Mesenchymal stem cell (in vitro differentiated cells and primary cell): ENCODE data around the gene MAPK1.
"Not testable (repeated sequence)": the region's sequence is repeated elsewhere in the genome, so short reads cannot be mapped to it uniquely, and the experiment has no call there.

Experiments used
- DNase-seq: peaks from one replicate; pipeline ENCODE4 v3.0.0-alpha.2; 2013
- H2AFZ ChIP-seq: one replicate; pipeline ENCODE4 v1.6.1; 2013; ENCODE audit warnings: low read depth, mild to moderate bottlenecking, control low read depth, inconsistent platforms, low read length, moderate library complexity
- H2AK5ac ChIP-seq: 2 replicates; pipeline ENCODE4 v1.6.1; 2013; ENCODE audit warnings: low read length, moderate library complexity, mild to moderate bottlenecking, inconsistent platforms; ENCODE audit not compliant: severe bottlenecking
- H2BK120ac ChIP-seq: one replicate; pipeline ENCODE4 v1.6.1; 2013; ENCODE audit warnings: low read depth, mild to moderate bottlenecking, inconsistent platforms, low read length, moderate library complexity
- H2BK12ac ChIP-seq, 2 experiments: one replicate each; pipeline ENCODE4 v1.6.1; 2013; ENCODE audit warnings: inconsistent platforms in 2 of 2, low read length in 2 of 2, mild to moderate bottlenecking in 2 of 2, moderate library complexity in 2 of 2, control low read depth in 1 of 2
- H2BK15ac ChIP-seq: one replicate; pipeline ENCODE4 v1.6.1; 2013; ENCODE audit warnings: mild to moderate bottlenecking, low read depth, inconsistent platforms; ENCODE audit not compliant: poor library complexity, severe bottlenecking
- H2BK5ac ChIP-seq: 2 replicates; pipeline ENCODE4 v1.6.1; 2013; ENCODE audit warnings: low read depth, mild to moderate bottlenecking, low read length, control low read depth, inconsistent platforms; ENCODE audit not compliant: poor library complexity, severe bottlenecking
- H3K14ac ChIP-seq, 2 experiments: one replicate each; pipeline ENCODE4 v1.6.1; 2013; ENCODE audit warnings: inconsistent platforms in 2 of 2, low read length in 2 of 2, control low read depth in 1 of 2, mild to moderate bottlenecking in 1 of 2, moderate library complexity in 1 of 2
- H3K18ac ChIP-seq, 2 experiments: one replicate each; pipeline ENCODE4 v1.6.1; 2013; ENCODE audit warnings: inconsistent platforms in 2 of 2, low read length in 2 of 2, control low read depth in 1 of 2, low read depth in 1 of 2, mild to moderate bottlenecking in 1 of 2
- H3K23ac ChIP-seq, 2 experiments: one replicate each; pipeline ENCODE4 v1.6.1; 2013; ENCODE audit warnings: inconsistent platforms in 2 of 2, low read length in 2 of 2, mild to moderate bottlenecking in 2 of 2, moderate library complexity in 2 of 2, control low read depth in 1 of 2
- H3K27ac ChIP-seq: 2 replicates; pipeline ENCODE4 v1.5.1; 2013; ENCODE audit warnings: mild to moderate bottlenecking, moderate library complexity, low read length, control low read depth, inconsistent platforms; ENCODE audit not compliant: poor library complexity, severe bottlenecking
- H3K27me3 ChIP-seq, 2 experiments: 2 replicates each; pipeline versions ENCODE4 v1.6.1 to v1.7.0; 2013; ENCODE audit warnings: low read length in 2 of 2, mild to moderate bottlenecking in 2 of 2, moderate library complexity in 2 of 2, control low read depth in 1 of 2, inconsistent platforms in 1 of 2; ENCODE audit not compliant: control insufficient read depth in 1 of 2, insufficient read depth in 1 of 2
- H3K36me3 ChIP-seq, 2 experiments: 2 replicates each; pipeline versions ENCODE4 v1.6.1 to v1.7.0; 2013; ENCODE audit warnings: low read length in 2 of 2, control low read depth in 1 of 2, inconsistent platforms in 1 of 2, low read depth in 1 of 2, mild to moderate bottlenecking in 1 of 2; ENCODE audit not compliant: insufficient read depth in 2 of 2, control insufficient read depth in 1 of 2
- H3K4ac ChIP-seq, 2 experiments: one replicate each; pipeline ENCODE4 v1.6.1; 2013; ENCODE audit warnings: inconsistent platforms in 2 of 2, low read length in 2 of 2, mild to moderate bottlenecking in 2 of 2, moderate library complexity in 2 of 2, control low read depth in 1 of 2, low read depth in 1 of 2
- H3K4me1 ChIP-seq: 2 replicates; pipeline ENCODE4 v1.6.1; 2013; ENCODE audit warnings: low read depth, low read length, control low read depth; ENCODE audit not compliant: control insufficient read depth, insufficient read depth
- H3K4me2 ChIP-seq: 2 replicates; pipeline ENCODE4 v1.6.1; 2013; ENCODE audit warnings: low read length, mild to moderate bottlenecking, inconsistent platforms; ENCODE audit not compliant: poor library complexity, severe bottlenecking
- H3K4me3 ChIP-seq, 2 experiments: 2 replicates each; pipeline versions ENCODE4 v1.5.1 to v1.7.0; 2013; ENCODE audit warnings: low read length in 2 of 2, mild to moderate bottlenecking in 2 of 2, control low read depth in 1 of 2, low read depth in 1 of 2; ENCODE audit not compliant: insufficient read depth in 1 of 2
- H3K79me1 ChIP-seq: replicated peaks from 2 replicates; pipeline ENCODE4 v1.6.1; 2013; ENCODE audit warnings: mild to moderate bottlenecking, control low read depth, low read length, inconsistent platforms; ENCODE audit not compliant: poor library complexity, severe bottlenecking
- H3K9ac ChIP-seq: 2 replicates; pipeline ENCODE4 v1.7.0; 2013; ENCODE audit warnings: mild to moderate bottlenecking, low read length, moderate library complexity
- H3K9me3 ChIP-seq: 2 replicates; pipeline ENCODE4 v1.7.0; 2013; ENCODE audit warnings: mild to moderate bottlenecking, low read length; ENCODE audit not compliant: control insufficient read depth
- H4K8ac ChIP-seq: one replicate; pipeline ENCODE4 v1.6.1; 2013; ENCODE audit warnings: inconsistent platforms, mild to moderate bottlenecking, low read length, moderate library complexity
- H4K91ac ChIP-seq: one replicate; pipeline ENCODE4 v1.6.1; 2013; ENCODE audit warnings: mild to moderate bottlenecking, low read length, inconsistent platforms
- WGBS: methylation state at CpG from one replicate; pipeline ENCODE4 v1.1.7; 2013; ENCODE audit warnings: mixed read lengths; 5-methylcytosine and 5-hydroxymethylcytosine counted together

Gene MAPK1

GRCh38 chr22:21725956-21726649 lies 141.3 kb downstream of the MAPK1 start:
- H2AFZ ChIP-seq = no peak overlapping the region
- H3K14ac ChIP-seq = no peak overlapping the region
- H3K4ac ChIP-seq = no peak overlapping the region
- no peak overlapping the region for H4K8ac ChIP-seq
- peaks cover 21 to 27% of the 10 kb centered on the region in 2 experiments for H3K27me3 ChIP-seq
- no peak overlapping the region for H2BK15ac ChIP-seq
- H3K4me2 ChIP-seq = no peak overlapping the region
- no peak overlapping the region for H3K9ac ChIP-seq
- H3K9me3 ChIP-seq = no peaks in the 10 kb centered on the region
- no peak overlapping the region for H3K27ac ChIP-seq
- H3K36me3 ChIP-seq = no peaks in the 10 kb centered on the region
- no peak overlapping the region for H2AK5ac ChIP-seq
- H2BK5ac ChIP-seq = no peak overlapping the region
- H3K23ac ChIP-seq = no peak overlapping the region
- H4K91ac ChIP-seq = no peak overlapping the region
- no peak overlapping the region for H3K18ac ChIP-seq
- 87% methylated on average over 19 of the region's 19 CpGs for WGBS
- DNase-seq = no peak
- H3K4me3 ChIP-seq = no peak overlapping the region
- no peaks in the 10 kb centered on the region for H3K79me1 ChIP-seq
- H3K4me1 ChIP-seq = peaks cover 7% of the 10 kb centered on the region
- H2BK12ac ChIP-seq = no peak overlapping the region
- H2BK120ac ChIP-seq = no peak overlapping the region

GRCh38 chr22:21724496-21724895 lies 142.9 kb downstream of the MAPK1 start:
- not testable (repeated sequence) for H2BK120ac ChIP-seq, DNase-seq, H3K9ac ChIP-seq

DNA sequence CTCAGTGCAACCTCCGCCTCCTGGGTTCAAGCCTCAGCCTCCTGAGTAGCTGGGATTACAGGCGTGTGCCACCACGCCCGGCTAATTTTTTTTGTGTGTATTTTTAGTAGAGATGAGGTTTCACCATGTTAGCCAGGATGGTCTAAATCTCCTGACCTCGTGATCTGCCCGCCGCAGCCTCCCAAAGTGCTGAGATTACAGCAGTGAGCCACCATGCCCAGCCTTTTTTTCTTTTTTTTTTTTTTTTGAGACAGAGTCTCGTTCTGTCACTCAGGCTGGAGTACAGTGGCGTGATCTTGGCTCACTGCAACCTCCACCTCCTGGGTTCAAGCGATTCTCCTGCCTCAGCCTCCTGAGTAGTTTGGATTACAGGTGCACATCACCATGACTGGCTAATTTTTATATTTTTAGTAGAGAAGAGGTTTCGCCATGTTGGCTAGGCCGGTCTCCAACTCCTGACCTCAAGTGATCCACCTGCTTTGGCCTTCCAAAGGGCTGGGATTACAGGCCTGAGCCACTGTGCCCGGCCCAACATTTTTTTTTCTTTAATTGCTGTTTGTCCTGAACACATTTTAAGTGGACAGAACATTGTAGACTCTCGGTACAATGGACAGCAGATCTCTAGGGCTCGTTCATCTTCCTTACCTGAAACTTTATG lies 146.1 kb downstream of the MAPK1 start:
- not testable (repeated sequence) for H2AK5ac ChIP-seq, H3K4ac ChIP-seq, H3K27me3 ChIP-seq, H3K4me2 ChIP-seq, H2BK15ac ChIP-seq, H3K23ac ChIP-seq, H4K8ac ChIP-seq, H4K91ac ChIP-seq, H2BK120ac ChIP-seq, H3K4me3 ChIP-seq, H3K79me1 ChIP-seq, H3K27ac ChIP-seq, H2BK12ac ChIP-seq, H3K18ac ChIP-seq, H3K9ac ChIP-seq, H3K9me3 ChIP-seq, DNase-seq, H3K14ac ChIP-seq, H3K4me1 ChIP-seq, H2AFZ ChIP-seq, H3K36me3 ChIP-seq, H2BK5ac ChIP-seq
- WGBS = 95% methylated on average over 11 of the region's 15 CpGs

More at GRCh38 chr22:21724496-21724895, 142.9 kb downstream of the MAPK1 start:
- not testable (repeated sequence) for H4K91ac ChIP-seq, H3K79me1 ChIP-seq, H4K8ac ChIP-seq, H2AK5ac ChIP-seq, H2BK15ac ChIP-seq, H2BK5ac ChIP-seq, H3K36me3 ChIP-seq, H3K4ac ChIP-seq, H2BK12ac ChIP-seq, H3K27ac ChIP-seq, H3K4me1 ChIP-seq, H3K4me3 ChIP-seq, H3K9me3 ChIP-seq, H3K14ac ChIP-seq, H3K4me2 ChIP-seq, H3K23ac ChIP-seq, H2AFZ ChIP-seq, H3K18ac ChIP-seq
- WGBS = 79% methylated on average over 3 of the region's 3 CpGs
- peaks cover 21 to 27% of the 10 kb centered on the region in 2 experiments for H3K27me3 ChIP-seq

- not testable (repeated sequence) for H2BK12ac ChIP-seq, H3K79me1 ChIP-seq, H2AFZ ChIP-seq, H3K9me3 ChIP-seq, H2BK5ac ChIP-seq, H2AK5ac ChIP-seq, DNase-seq, H3K4me3 ChIP-seq, H4K8ac ChIP-seq, H3K4me2 ChIP-seq, H3K36me3 ChIP-seq, H3K18ac ChIP-seq, H3K23ac ChIP-seq, H3K27me3 ChIP-seq, H3K4me1 ChIP-seq, H3K4ac ChIP-seq, H2BK15ac ChIP-seq, H2BK120ac ChIP-seq, H3K9ac ChIP-seq, H4K91ac ChIP-seq, H3K14ac ChIP-seq, H3K27ac ChIP-seq
- WGBS = 94% methylated on average over 9 of the region's 10 CpGs
Measured at GRCh38 chr22:21720191-21720859, 147.1 kb downstream of the MAPK1 start.
